ENCODE measurements around the gene GPR161.

GRCh38 chr1:168146626-168147025 is 9.9 kb upstream of the GPR161 start:
- TF ChIP-seq EZH2 (IDR thresholded peaks at IDR 0.05; ENCODE audit: low read depth, unreplicated experiment), result no peak
- TF ChIP-seq CTCF (conservative IDR thresholded peaks at IDR 0.05; ENCODE audit: low read depth in 2 of 2), result no peak
- TF ChIP-seq POLR2AphosphoS5 (IDR thresholded peaks at IDR 0.05; ENCODE audit: low read depth), result no peak
- no peak for TF ChIP-seq JUNB (IDR thresholded peaks at IDR 0.05; ENCODE audit: unreplicated experiment)
- TF ChIP-seq EZH2phosphoT487 (IDR thresholded peaks at IDR 0.05; ENCODE audit: unreplicated experiment), result no peak
- no peak for TF ChIP-seq CREB1 (CRISPR knock-in tag; IDR thresholded peaks at IDR 0.05; ENCODE audit: low read depth)
- TF ChIP-seq ZNF331 (CRISPR knock-in tag; IDR thresholded peaks at IDR 0.05; ENCODE audit: low read depth), result no peak
- no peak for TF ChIP-seq NANOG (IDR thresholded peaks at IDR 0.05; ENCODE audit: borderline replicate concordance)
- no peak for TF ChIP-seq REST (IDR thresholded peaks at IDR 0.05; ENCODE audit: unreplicated experiment)
